ENCODE data around the gene C10orf95. TPM values are rescaled to one million over a fixed set of nuclear protein-coding genes. Genes with fewer than 3 reads are reported as not detected.

C10orf95 gene
- total RNA-seq, 3 donors from 2014 or later (not counting 1 experiment from before 2014, with no cell fraction given) = 0.25 to 0.41 (median 0.35) TPM

DNA sequence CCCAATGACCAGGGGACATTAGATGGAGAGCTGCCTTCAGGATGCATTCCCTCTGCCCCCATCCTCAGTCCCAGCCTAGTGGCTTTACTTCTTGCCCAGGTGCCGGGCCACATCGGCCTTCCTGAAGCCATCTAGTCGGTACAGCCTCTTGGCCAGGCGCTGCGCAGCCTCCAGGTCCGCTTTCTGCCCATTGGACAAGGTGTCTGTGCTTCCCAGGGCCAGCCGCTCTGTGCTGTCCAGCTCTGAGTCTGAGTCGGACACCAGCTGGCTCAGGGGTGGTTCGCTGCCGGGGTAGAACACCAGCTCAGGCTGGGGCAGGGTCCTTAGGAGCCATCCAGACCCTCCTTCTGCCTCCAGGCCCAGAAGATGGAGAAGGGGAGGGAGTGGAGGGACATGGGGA lies 39.0 kb downstream of the C10orf95 start:
- Histone ChIP-seq H3K27ac (ENCODE audit: low read length) (no peak overlapping the region), H3K4me1 (ENCODE audit: control insufficient read depth, insufficient read depth, low read length) (peaks cover 20% of the 10 kb centered on the region), H3K36me3 (ENCODE audit: control insufficient read depth, insufficient read depth, low read length) (no peaks in the 10 kb centered on the region), H3K27me3 (ENCODE audit: control insufficient read depth, insufficient read depth, low read length) (peaks cover 49% of the 10 kb centered on the region), H3K9me3 (ENCODE audit: control insufficient read depth, insufficient read depth, low read length) (no peaks in the 10 kb centered on the region), H3K4me3 (ENCODE audit: low read length) (no peak overlapping the region)
- H3K27ac Mint-ChIP-seq = no peak overlapping the region
- WGBS (ENCODE audit: insufficient coverage) = 94% methylated on average over 10 of the region's 10 CpGs
- peaks cover 46 to 60% of the 10 kb centered on the region in 2 donors for H3K27me3 Mint-ChIP-seq (ENCODE audit: low read depth in 2 of 2)
- no peaks in the 10 kb centered on the region for H3K9me3 Mint-ChIP-seq
- no peak overlapping the region for H3K4me3 Mint-ChIP-seq
- ATAC-seq = no peak
- peaks cover 9 to 19% of the 10 kb centered on the region in 2 donors for H3K4me1 Mint-ChIP-seq
- H3K36me3 Mint-ChIP-seq = no peaks in the 10 kb centered on the region
- TF ChIP-seq CTCF (IDR thresholded peaks at IDR 0.05) = no peak
- intact Hi-C loops (cut with micrococcal nuclease) = no loop called here
- DNase-seq = no peak

DNA sequence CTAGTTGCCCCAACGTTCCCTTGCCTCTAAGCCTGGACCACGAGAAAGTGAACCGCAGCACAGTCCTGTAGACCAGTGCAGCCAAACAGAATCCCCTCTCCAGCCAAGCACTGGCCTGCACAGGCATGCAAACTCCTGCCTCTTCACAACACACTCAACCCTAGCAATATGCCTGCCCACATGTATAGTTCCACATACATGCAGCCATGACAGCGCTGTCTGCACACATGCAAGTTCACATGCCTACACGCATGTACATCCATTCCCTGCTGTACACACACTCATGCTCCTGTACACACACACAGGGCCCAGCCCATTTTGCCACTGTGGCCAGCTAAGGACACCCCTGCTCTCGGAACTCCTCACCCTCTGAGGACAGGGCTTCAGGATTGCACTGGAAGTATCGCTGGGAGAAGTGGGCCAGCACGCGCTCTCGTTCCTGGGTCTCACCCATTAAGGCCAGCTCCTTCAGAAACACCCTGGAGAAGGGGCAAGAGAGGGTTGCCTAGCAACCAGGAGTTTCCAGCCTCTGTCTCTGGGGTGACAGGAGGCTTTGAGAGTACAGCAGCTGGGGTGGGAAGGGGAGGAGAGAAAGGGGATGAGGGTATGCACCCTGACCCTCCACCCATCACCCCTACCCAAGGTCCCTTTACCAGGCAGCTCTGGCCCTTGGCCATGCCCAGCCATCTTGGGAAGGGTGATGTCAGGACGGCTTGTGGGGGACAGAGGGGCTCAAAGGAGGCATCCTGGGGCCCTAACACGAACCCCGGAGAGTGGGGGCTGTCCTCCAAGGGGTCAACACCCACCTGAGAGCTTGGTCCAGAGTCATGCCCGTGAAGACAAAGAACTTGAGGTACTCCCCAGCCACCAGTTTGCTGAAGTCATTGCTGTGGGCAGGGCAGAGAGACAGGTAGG lies 39.7 kb downstream of the C10orf95 start:
- peak in 1 of 2 donors; percentile 22 for DNase-seq
- Mint-ChIP-seq H3K27ac (no peak overlapping the region), H3K27me3 (ENCODE audit: low read depth in 2 of 2) (peaks cover 43 to 56% of the 10 kb centered on the region in 2 donors), H3K9me3 (no peaks in the 10 kb centered on the region), H3K36me3 (no peaks in the 10 kb centered on the region), H3K4me3 (peak overlapping the region; percentile 61), H3K4me1 (peaks cover 9 to 19% of the 10 kb centered on the region in 2 donors)
- H3K4me1 ChIP-seq (ENCODE audit: control insufficient read depth, insufficient read depth, low read length) = peaks cover 20% of the 10 kb centered on the region
- intact Hi-C loops (cut with micrococcal nuclease) = no loop called here
- peaks cover 42% of the 10 kb centered on the region for H3K27me3 ChIP-seq (ENCODE audit: control insufficient read depth, insufficient read depth, low read length)
- H3K36me3 ChIP-seq (ENCODE audit: control insufficient read depth, insufficient read depth, low read length) = no peaks in the 10 kb centered on the region
- no peak overlapping the region for H3K27ac ChIP-seq (ENCODE audit: low read length)
- ATAC-seq = no peak
- no peaks in the 10 kb centered on the region for H3K9me3 ChIP-seq (ENCODE audit: control insufficient read depth, insufficient read depth, low read length)
- no peak for TF ChIP-seq CTCF (IDR thresholded peaks at IDR 0.05)
- WGBS (ENCODE audit: insufficient coverage) = 92% methylated on average over 14 of the region's 14 CpGs
- H3K4me3 ChIP-seq (ENCODE audit: low read length) = no peak overlapping the region

DNA sequence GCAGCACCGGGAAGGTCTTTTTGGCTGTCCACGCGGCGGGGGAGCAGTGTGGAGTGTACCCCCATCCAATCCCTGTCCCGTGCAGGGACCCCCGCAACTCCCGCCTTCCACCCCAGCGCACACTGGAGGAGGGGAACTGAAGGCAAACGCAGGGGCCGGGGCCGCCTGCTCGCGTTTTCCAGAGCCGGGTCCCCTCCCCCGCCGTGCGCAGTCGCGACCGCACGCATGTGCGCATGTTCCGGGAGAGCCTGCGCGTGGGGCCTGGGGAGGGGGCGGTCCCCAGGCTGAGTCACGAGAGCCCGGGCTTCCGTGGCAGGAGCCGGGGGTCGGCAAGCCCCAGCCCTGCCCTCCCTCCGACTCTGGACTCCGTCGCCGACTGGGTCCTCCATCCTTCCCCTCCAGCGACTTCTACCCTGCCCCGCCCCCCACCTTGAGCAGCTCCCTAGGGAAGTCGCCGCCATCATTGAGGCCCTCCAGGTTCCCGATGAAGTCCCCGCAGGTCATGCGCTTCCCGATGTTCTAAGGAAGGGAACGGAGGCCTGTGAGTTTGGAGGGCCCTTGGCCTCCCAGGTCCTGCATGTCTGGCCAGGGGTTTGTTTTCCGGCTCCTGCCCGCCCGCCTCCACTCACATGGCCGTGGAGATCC lies 40.8 kb downstream of the C10orf95 start:
- DNase-seq (peak in 1 of 2 donors; percentile 78), ATAC-seq (no peak)
- Histone ChIP-seq H3K27ac (ENCODE audit: low read length) (no peak overlapping the region), H3K36me3 (ENCODE audit: control insufficient read depth, insufficient read depth, low read length) (no peaks in the 10 kb centered on the region), H3K4me3 (ENCODE audit: low read length) (no peak overlapping the region), H3K9me3 (ENCODE audit: control insufficient read depth, insufficient read depth, low read length) (no peaks in the 10 kb centered on the region), H3K27me3 (ENCODE audit: control insufficient read depth, insufficient read depth, low read length) (peaks cover 34% of the 10 kb centered on the region), H3K4me1 (ENCODE audit: control insufficient read depth, insufficient read depth, low read length) (peaks cover 20% of the 10 kb centered on the region)
- Mint-ChIP-seq H3K4me1 (peaks cover 9 to 15% of the 10 kb centered on the region in 2 donors), H3K27me3 (ENCODE audit: low read depth in 2 of 2) (peaks cover 43 to 47% of the 10 kb centered on the region in 2 donors), H3K9me3 (no peaks in the 10 kb centered on the region), H3K4me3 (peak overlapping the region; percentile 78), H3K27ac (no peak overlapping the region), H3K36me3 (no peaks in the 10 kb centered on the region)
- intact Hi-C loops (cut with micrococcal nuclease) = no loop called here
- TF ChIP-seq CTCF (IDR thresholded peaks at IDR 0.05) = no peak
- WGBS (ENCODE audit: insufficient coverage) = 3% methylated on average over 48 of the region's 48 CpGs
